Activated CD4-positive, alpha-beta memory T cell treated with anti-CD3 and anti-CD28 coated beads for 36 hours (primary cell): ENCODE results near the gene YWHAQ. TPM values are rescaled to one million over a fixed set of nuclear protein-coding genes. Genes with fewer than 3 reads are reported as not detected.
A peak's percentile ranks its signal among the peaks of the same experiment; 100 is the strongest.
"Not testable (repeated sequence)": the region's sequence is repeated elsewhere in the genome, so short reads cannot be mapped to it uniquely, and the experiment has no call there.

Source experiments
- CTCF ChIA-PET: fragments of 350-600 bp; sonication (Branson Sonifier 250); formaldehyde crosslinking; loops from one replicate; lab custom pipeline; 2021; ENCODE audit warnings: antibody characterized with exemption, inconsistent platforms; lab: Charles Lee
- POLR2A ChIA-PET: fragments of 350-600 bp; sonication (Branson Sonifier 250); formaldehyde crosslinking; loops from one replicate; lab custom pipeline; 2021; ENCODE audit warnings: antibody characterized with exemption; lab: Charles Lee
- DNase-seq: peaks from one replicate; pipeline ENCODE4 v3.0.0-alpha.2; 2020
- H3K27ac Mint-ChIP-seq: one replicate; pipeline ENCODE4 v1.8.0; 2021; ENCODE audit warnings: mixed read lengths
- H3K27me3 Mint-ChIP-seq: one replicate; pipeline ENCODE4 v1.8.0; 2021; ENCODE audit warnings: mixed read lengths
- H3K36me3 Mint-ChIP-seq: one replicate; pipeline ENCODE4 v1.8.0; 2021; ENCODE audit warnings: mixed read lengths
- H3K4me1 Mint-ChIP-seq: one replicate; pipeline ENCODE4 v1.8.0; 2021; ENCODE audit warnings: low read depth, mixed read lengths
- H3K4me3 Mint-ChIP-seq: one replicate; pipeline ENCODE4 v1.8.0; 2021; ENCODE audit warnings: mild to moderate bottlenecking, mixed read lengths
- H3K9me3 Mint-ChIP-seq: one replicate; pipeline ENCODE4 v1.8.0; 2021; ENCODE audit warnings: mixed read lengths
- intact Hi-C: fragments of 100-400 bp; cut with micrococcal nuclease; formaldehyde crosslinking; loops from one replicate; pipeline ENCODE4 v1.15.1; 2023
- total RNA-seq, 2 experiments: library from RNA; stranded (reverse); gene quantifications; one replicate each; pipeline ENCODE4 v1.2.3, GENCODE V29; 2021

Gene YWHAQ
- total RNA-seq, 2 experiments from 2014 or later = 495 to 541 TPM

DNA sequence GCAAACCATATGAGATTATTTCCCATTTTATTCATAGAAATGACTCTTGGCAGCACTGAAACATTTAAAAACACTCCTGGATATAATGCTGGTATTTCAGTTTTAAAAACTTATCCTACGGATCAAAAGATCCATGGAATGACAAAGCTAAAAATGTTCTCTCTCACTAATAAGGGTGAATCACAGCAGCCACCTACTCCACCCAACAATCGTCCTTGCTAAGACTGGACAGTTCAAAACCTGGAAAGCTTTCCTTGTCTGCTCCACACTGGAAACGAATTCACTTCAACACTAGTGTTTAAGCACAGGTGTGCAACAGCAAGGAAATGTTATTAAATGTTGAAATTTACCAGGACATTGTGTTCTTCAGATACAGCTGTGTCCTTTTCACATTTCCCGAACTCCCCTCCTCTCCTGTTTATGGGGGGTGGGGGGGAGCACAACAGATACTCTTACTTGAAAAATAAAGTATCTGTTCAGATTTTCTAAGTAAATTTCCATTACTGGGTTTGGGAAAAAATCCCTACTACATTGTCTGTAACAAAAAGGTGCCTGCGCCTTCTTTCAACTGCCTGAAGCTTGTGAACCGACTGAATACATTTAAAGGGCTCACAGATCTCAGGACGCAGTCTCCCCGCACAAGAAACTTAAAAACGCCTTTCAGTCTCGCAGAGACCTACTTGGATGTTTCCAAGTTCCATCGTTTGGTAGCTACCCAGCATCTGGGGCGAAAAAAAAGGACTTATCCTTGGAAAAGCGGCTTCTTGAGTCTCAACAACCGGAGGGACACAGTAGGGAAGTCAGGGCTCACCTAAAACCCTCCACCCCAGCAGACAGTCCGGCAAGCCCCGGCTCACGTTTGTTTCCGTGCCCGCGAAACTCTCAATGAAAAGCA is 1.3 kb downstream of the YWHAQ start:
- peaks cover 50% of the 10 kb centered on the region for H3K36me3 Mint-ChIP-seq
- ChIA-PET CTCF (interaction anchor here (0.8 to 2.9 kb wide), 9 partner anchors 10 to 124 kb away, joined by 3 to 14 read pairs (median 4); partner anchors contain the start of gene ADAM17), POLR2A (interaction anchor here (0.6 to 4.1 kb wide), 24 partner anchors 8 to 215 kb away, joined by 3 to 38 read pairs (median 6); partner anchors contain the start of gene ADAM17)
- no peak for DNase-seq
- peaks cover 54% of the 10 kb centered on the region for H3K4me1 Mint-ChIP-seq
- intact Hi-C loops = loop anchor here (1.0 to 5.0 kb wide), 4 partner anchors 123 to 413 kb away; partner anchors contain the start of genes CPSF3, IAH1, ITGB1BP1 and KLF11
- no peaks in the 10 kb centered on the region for H3K27me3 Mint-ChIP-seq
- no peaks in the 10 kb centered on the region for H3K9me3 Mint-ChIP-seq
- peak overlapping the region; percentile 97 for H3K4me3 Mint-ChIP-seq
- H3K27ac Mint-ChIP-seq = peak overlapping the region; percentile 95

DNA sequence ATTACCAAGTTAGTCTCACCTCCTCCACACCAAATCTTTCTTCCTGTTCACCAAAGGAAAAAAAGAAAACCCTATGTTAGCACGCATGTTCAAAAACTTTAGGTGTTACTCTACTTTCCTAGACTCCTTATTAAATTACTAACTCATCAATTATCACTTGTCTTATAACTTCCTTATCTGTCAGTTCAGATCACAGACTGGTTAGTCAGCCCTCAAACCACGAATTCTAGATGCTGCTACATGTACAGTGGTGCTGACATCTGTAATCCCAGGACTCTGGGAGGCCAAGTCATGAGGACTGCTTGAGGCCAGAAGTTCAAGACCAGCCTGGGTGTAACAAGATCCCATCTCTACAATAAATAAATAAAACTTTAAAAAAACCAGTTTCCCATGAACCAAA is 3.5 kb downstream of the YWHAQ start:
- CTCF ChIA-PET = interaction anchor here (1.5 kb wide), 1 partner anchor 32 kb away, joined by 5 read pairs; no protein-coding TSS in a partner anchor
- H3K9me3 Mint-ChIP-seq = no peaks in the 10 kb centered on the region
- POLR2A ChIA-PET = interaction anchor here (0.6 to 1.4 kb wide), 4 partner anchors 10 to 32 kb away, joined by 3 to 7 read pairs (median 4); no protein-coding TSS in a partner anchor
- H3K4me3 Mint-ChIP-seq = peak overlapping the region; percentile 97
- H3K27me3 Mint-ChIP-seq = no peaks in the 10 kb centered on the region
- peaks cover 73% of the 10 kb centered on the region for H3K4me1 Mint-ChIP-seq
- peaks cover 68% of the 10 kb centered on the region for H3K36me3 Mint-ChIP-seq
- DNase-seq = peak; percentile 59
- intact Hi-C loops = loop anchor here (1.0 kb wide), 3 partner anchors 9 to 33 kb away; no protein-coding TSS in a partner anchor
- peak overlapping the region; percentile 72 for H3K27ac Mint-ChIP-seq

DNA sequence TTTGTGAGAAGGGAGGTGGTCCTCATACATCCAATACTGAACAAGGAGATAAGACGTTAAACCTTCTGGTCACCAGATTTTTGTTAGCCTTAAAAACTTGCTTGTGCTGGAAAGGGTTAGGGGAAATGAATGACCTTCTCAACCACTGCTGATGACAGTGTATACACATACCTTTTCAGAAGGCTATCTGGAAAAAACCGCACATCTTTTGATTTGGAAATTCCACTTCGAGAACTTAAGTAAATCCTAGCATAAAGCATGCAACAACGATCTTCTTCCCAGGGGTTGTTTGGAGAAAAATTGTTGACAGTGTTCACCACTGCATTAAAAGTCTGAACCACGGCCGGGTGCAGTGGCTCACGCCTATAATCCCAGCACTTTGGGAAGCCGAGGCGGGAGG is 7.6 kb downstream of the YWHAQ start:
- ChIA-PET CTCF (interaction anchor here (0.6 to 1.0 kb wide), 2 partner anchors 159 to 450 kb away, joined by 3 read pairs; no protein-coding TSS in a partner anchor), POLR2A (interaction anchor here (0.6 to 1.1 kb wide), 2 partner anchors 49 to 159 kb away, joined by 3 read pairs; no protein-coding TSS in a partner anchor)
- H3K36me3 Mint-ChIP-seq = peaks cover 72% of the 10 kb centered on the region
- intact Hi-C loops = no loop called here
- no peak for DNase-seq
- H3K27me3 Mint-ChIP-seq = no peaks in the 10 kb centered on the region
- H3K9me3 Mint-ChIP-seq = no peaks in the 10 kb centered on the region
- no peak overlapping the region for H3K27ac Mint-ChIP-seq
- H3K4me1 Mint-ChIP-seq = peaks cover 91% of the 10 kb centered on the region
- H3K4me3 Mint-ChIP-seq = no peak overlapping the region

DNA sequence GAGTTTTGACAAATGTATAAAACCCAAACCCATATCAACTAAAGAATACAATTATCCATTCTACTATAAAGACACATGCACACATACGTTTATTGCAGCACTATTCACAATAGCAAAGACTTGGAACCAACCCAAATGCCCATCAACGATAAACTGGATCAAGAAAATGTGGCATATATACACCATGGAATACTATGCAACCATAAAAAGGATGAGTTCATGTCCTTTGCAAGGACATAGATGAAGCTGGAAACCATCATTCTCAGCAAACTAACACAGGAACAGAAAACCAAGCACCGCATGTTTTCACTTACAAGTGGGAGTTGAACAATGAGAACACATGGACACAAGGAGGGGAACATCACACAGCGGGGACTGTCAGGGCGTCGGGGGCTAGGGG is 9.1 kb downstream of the YWHAQ start:
- H3K4me3 Mint-ChIP-seq = not testable (repeated sequence)

DNA sequence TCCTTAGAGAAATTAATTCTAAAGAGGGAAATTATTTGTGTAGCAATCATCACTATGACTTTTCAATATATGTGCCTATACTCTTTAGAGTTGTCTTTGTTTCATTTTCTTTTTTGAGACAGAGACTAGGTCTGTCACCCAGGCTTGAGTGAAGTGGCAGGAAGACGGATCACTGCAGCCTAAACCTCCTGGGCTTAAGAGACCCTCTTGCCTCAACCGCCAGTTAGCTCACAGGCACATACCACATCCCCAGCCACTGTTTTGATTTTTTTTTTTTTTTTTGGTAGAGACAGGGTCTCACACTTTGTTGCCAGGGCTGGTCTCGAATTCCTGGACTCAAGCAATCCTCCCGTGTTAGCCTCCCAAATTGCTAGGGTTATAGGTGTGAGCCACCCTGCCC is 12.4 kb downstream of the YWHAQ start:
- Mint-ChIP-seq H3K36me3 (peaks cover 64% of the 10 kb centered on the region), H3K9me3 (no peaks in the 10 kb centered on the region), H3K4me1 (peaks cover 92% of the 10 kb centered on the region), H3K27ac (peak overlapping the region; percentile 80), H3K27me3 (no peaks in the 10 kb centered on the region), H3K4me3 (peak overlapping the region; percentile 50)
- intact Hi-C loops = loop anchor here (1.0 kb wide), 1 partner anchor 9 kb away; no protein-coding TSS in a partner anchor
- ChIA-PET POLR2A (interaction anchor here (1.0 to 3.0 kb wide), 7 partner anchors 9 to 63 kb away, joined by 3 to 15 read pairs (median 6); partner anchors contain the start of genes ADAM17 and YWHAQ), CTCF (interaction anchor here (0.6 to 2.7 kb wide), 10 partner anchors 11 to 983 kb away, joined by 3 to 12 read pairs (median 4); no protein-coding TSS in a partner anchor)
- peak; percentile 37 for DNase-seq

More for the DNA sequence above, 9.1 kb downstream of the YWHAQ start:
- H3K9me3 Mint-ChIP-seq, DNase-seq, H3K27me3 Mint-ChIP-seq, intact Hi-C loops, H3K27ac Mint-ChIP-seq: not testable (repeated sequence)
- CTCF ChIA-PET = interaction anchor here (1.5 kb wide), 2 partner anchors 66 to 192 kb away, joined by 3 read pairs; partner anchors contain the start of gene ADAM17
- POLR2A ChIA-PET = interaction anchor here (1.1 kb wide), 1 partner anchor 9 kb away, joined by 3 read pairs; the partner anchor contains the start of gene YWHAQ
- Mint-ChIP-seq H3K4me1 (peaks cover 88% of the 10 kb centered on the region), H3K36me3 (peaks cover 68% of the 10 kb centered on the region)

DNA sequence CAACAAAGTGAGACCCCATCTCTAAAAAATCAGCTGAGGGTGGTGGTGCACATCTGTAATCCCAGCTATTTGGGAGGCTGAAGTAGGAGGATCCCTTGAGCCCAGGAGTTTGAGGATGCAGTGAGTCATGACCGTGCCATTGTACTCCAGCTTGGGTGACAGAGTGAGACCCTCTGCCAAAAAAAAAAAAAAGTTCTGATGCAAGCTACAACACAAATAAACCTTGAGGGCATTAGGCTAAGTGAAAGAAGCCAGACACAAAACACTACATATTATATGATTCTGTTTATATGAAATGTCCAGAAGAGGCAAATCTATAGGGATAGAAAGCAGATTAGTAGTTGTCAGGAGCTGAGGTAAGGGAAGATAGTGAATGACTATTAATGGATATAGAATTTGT is 13.0 kb downstream of the YWHAQ start:
- intact Hi-C loops = loop anchor here (1.0 kb wide), 2 partner anchors 9 to 10 kb away; no protein-coding TSS in a partner anchor

DNA sequence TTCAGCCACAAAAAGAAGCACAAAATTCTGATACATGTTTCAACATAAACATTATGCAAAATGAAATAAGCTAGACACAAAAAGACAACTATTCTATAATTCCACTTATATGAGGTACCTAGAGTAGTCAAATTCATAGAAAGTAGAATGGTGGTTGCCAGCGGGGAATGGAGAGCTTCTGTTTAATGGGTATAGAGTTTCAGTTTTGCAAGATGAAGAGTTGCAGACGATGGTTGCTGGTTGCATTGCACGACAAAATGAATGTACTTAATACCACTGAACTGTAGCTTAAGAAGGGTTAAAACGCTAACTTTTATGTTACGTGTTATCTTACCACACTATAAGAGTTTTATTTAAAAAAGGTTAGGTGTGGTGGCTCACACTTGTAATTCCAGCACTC is 13.5 kb downstream of the YWHAQ start:
- CTCF ChIA-PET = interaction anchor here (0.6 to 1.6 kb wide), 6 partner anchors 21 to 1106 kb away, joined by 3 to 5 read pairs (median 3); no protein-coding TSS in a partner anchor
- Mint-ChIP-seq H3K36me3 (peaks cover 56% of the 10 kb centered on the region), H3K4me3 (no peak overlapping the region), H3K4me1 (peaks cover 94% of the 10 kb centered on the region), H3K27ac (peak overlapping the region; percentile 24), H3K27me3 (no peaks in the 10 kb centered on the region), H3K9me3 (no peaks in the 10 kb centered on the region)
- DNase-seq = no peak
- POLR2A ChIA-PET = interaction anchor here (0.7 to 3.0 kb wide), 9 partner anchors 9 to 863 kb away, joined by 3 to 15 read pairs (median 6); partner anchors contain the start of genes ADAM17 and YWHAQ
- intact Hi-C loops = loop anchor here (1.0 kb wide), 1 partner anchor 9 kb away; no protein-coding TSS in a partner anchor

More for the DNA sequence above, 13.0 kb downstream of the YWHAQ start:
- Mint-ChIP-seq H3K4me1 (peaks cover 92% of the 10 kb centered on the region), H3K9me3 (no peaks in the 10 kb centered on the region), H3K27ac (peak overlapping the region; percentile 24), H3K36me3 (peaks cover 59% of the 10 kb centered on the region), H3K27me3 (no peaks in the 10 kb centered on the region), H3K4me3 (no peak overlapping the region)
- ChIA-PET POLR2A (interaction anchor here (0.7 to 3.0 kb wide), 8 partner anchors 9 to 862 kb away, joined by 3 to 15 read pairs (median 6); partner anchors contain the start of genes ADAM17 and YWHAQ), CTCF (interaction anchor here (0.6 to 1.6 kb wide), 10 partner anchors 19 to 1105 kb away, joined by 3 to 5 read pairs (median 3); no protein-coding TSS in a partner anchor)
- no peak for DNase-seq

DNA sequence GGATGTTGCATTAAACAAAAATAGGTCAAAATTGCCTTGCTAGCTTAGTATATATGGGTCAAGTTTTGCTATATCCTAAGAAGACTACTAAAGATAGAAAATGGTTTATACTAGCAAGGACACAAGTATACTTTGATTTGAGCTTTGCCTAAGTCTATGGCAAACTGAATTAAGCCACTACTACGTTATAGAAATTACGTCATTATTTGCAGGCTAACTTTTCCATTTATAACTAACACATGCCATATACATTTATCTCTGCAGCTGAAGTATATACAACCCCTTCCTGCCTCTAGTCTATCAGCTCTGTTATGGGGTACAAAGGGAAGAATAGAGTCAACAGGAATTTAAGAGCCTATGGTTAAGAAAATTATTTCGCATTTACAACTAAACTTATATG is 16.2 kb downstream of the YWHAQ start:
- no peak for DNase-seq
- no peak overlapping the region for H3K27ac Mint-ChIP-seq
- ChIA-PET CTCF (interaction anchor here (0.8 to 1.5 kb wide), 3 partner anchors 15 to 185 kb away, joined by 3 to 4 read pairs (median 4); no protein-coding TSS in a partner anchor), POLR2A (interaction anchor here (0.9 to 1.3 kb wide), 2 partner anchors 15 to 20 kb away, joined by 4 to 6 read pairs; no protein-coding TSS in a partner anchor)
- H3K4me3 Mint-ChIP-seq = no peak overlapping the region
- peaks cover 40% of the 10 kb centered on the region for H3K36me3 Mint-ChIP-seq
- intact Hi-C loops = no loop called here
- H3K4me1 Mint-ChIP-seq = peaks cover 92% of the 10 kb centered on the region
- H3K27me3 Mint-ChIP-seq = no peaks in the 10 kb centered on the region
- no peaks in the 10 kb centered on the region for H3K9me3 Mint-ChIP-seq

DNA sequence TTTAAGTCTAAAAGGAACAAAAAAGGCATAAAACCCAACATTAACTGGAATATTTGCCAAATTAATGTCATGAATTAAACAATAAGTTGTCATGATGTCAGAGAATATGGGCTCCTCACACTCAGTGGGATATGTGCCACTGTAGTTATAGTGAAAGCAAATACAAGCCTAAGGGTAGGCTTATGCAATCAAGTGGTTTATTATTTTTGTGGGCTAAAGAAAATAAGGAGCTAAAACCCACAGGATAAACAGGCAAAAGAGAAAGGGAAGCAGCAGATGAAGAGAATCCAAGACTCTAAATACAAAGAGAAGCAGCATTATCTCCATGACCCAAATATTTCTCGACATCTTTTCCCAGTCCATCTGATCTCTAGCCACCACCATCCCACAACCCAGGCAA is 17.5 kb downstream of the YWHAQ start:
- POLR2A ChIA-PET = interaction anchor here (1.3 kb wide), 1 partner anchor 19 kb away, joined by 6 read pairs; no protein-coding TSS in a partner anchor
- no peak overlapping the region for H3K4me3 Mint-ChIP-seq

DNA sequence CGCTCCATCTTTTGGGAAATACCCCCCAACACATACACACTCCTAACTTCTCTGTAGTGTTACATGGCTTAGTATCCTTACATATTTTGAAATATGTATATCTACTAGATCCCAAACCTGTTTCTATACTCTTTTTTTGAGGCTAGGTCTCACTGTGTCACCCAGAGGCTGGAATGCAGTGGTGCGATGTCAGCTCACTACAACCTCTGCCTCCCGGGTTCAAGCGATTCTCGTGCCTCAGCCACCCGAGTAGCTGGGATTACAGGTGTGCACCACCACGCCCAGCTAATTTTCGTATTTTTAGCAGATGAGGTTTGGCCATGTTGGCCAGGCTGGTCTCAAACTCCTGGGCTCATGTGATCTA is 19.3 kb downstream of the YWHAQ start:
- CTCF ChIA-PET, H3K4me3 Mint-ChIP-seq, POLR2A ChIA-PET, H3K9me3 Mint-ChIP-seq, H3K27me3 Mint-ChIP-seq, intact Hi-C loops, DNase-seq: not testable (repeated sequence)
- Mint-ChIP-seq H3K36me3 (peaks cover 28% of the 10 kb centered on the region), H3K27ac (peak overlapping the region; percentile 36), H3K4me1 (peaks cover 87% of the 10 kb centered on the region)

More for the DNA sequence above, 17.5 kb downstream of the YWHAQ start:
- H3K27ac Mint-ChIP-seq = no peak overlapping the region
- H3K9me3 Mint-ChIP-seq = no peaks in the 10 kb centered on the region
- CTCF ChIA-PET = no interaction called here
- no peak for DNase-seq
- peaks cover 90% of the 10 kb centered on the region for H3K4me1 Mint-ChIP-seq
- peaks cover 38% of the 10 kb centered on the region for H3K36me3 Mint-ChIP-seq
- intact Hi-C loops = no loop called here
- no peaks in the 10 kb centered on the region for H3K27me3 Mint-ChIP-seq
